ENCODE results near the gene ARID1A.

DNA sequence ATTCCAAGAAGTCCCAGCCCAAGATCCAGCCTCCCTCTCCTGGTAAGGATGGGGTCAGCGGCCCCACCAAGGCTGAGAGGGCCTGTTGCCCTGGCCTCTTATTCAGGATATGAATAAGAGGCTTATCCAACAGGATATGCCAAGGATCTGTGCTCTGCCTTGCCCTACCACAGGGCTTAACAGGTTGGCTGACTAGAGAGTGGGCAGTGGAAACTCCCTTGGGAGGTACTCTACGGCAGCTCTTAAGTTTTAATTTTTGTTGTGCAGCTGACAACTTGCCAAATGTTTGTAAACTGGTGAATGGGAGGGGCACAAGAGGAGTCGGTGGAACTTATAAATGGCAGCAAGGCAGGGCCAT lies 75.4 kb downstream of the ARID1A start:
- TF ChIP-seq POLR2A (IDR thresholded peaks at IDR 0.05) (no peak), CTCF (IDR thresholded peaks at IDR 0.05) (no peak)

Data from heart left ventricle (tissue), 13 donors.